Epithelial cell of alveolus of lung (primary cell): Measurements from ENCODE around the gene RIN3. TPM values are rescaled to one million over a fixed set of nuclear protein-coding genes. Genes with fewer than 3 reads are reported as not detected.

Experiments
- total RNA-seq: library from RNA; depleted of rRNA; stranded (reverse); fragments of >200 nt; gene quantifications from 2 replicates; pipeline ENCODE4 v1.2.1, GENCODE V29; 2015

Gene RIN3, protein sequence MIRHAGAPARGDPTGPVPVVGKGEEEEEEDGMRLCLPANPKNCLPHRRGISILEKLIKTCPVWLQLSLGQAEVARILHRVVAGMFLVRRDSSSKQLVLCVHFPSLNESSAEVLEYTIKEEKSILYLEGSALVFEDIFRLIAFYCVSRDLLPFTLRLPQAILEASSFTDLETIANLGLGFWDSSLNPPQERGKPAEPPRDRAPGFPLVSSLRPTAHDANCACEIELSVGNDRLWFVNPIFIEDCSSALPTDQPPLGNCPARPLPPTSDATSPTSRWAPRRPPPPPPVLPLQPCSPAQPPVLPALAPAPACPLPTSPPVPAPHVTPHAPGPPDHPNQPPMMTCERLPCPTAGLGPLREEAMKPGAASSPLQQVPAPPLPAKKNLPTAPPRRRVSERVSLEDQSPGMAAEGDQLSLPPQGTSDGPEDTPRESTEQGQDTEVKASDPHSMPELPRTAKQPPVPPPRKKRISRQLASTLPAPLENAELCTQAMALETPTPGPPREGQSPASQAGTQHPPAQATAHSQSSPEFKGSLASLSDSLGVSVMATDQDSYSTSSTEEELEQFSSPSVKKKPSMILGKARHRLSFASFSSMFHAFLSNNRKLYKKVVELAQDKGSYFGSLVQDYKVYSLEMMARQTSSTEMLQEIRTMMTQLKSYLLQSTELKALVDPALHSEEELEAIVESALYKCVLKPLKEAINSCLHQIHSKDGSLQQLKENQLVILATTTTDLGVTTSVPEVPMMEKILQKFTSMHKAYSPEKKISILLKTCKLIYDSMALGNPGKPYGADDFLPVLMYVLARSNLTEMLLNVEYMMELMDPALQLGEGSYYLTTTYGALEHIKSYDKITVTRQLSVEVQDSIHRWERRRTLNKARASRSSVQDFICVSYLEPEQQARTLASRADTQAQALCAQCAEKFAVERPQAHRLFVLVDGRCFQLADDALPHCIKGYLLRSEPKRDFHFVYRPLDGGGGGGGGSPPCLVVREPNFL
- total RNA-seq = 7.0 and 9.1 TPM in 2 replicates

GRCh38 chr14:92513204-92513965 is at the start of gene RIN3:
Gene RIN3 (plus strand): TSS chr14:92513781. CDS start chr14:92513933, 152 bp downstream.

Other genes with a start within 250 kb of the RIN3 start
- not detected in 2 replicates for gene SLC24A4, start 190.6 kb upstream of the RIN3 start, total RNA-seq
- 30.3 and 33.2 TPM in 2 replicates for gene LGMN, start 234.8 kb downstream of the RIN3 start, total RNA-seq